ENCODE measurements around the gene ARHGEF7.

DNA sequence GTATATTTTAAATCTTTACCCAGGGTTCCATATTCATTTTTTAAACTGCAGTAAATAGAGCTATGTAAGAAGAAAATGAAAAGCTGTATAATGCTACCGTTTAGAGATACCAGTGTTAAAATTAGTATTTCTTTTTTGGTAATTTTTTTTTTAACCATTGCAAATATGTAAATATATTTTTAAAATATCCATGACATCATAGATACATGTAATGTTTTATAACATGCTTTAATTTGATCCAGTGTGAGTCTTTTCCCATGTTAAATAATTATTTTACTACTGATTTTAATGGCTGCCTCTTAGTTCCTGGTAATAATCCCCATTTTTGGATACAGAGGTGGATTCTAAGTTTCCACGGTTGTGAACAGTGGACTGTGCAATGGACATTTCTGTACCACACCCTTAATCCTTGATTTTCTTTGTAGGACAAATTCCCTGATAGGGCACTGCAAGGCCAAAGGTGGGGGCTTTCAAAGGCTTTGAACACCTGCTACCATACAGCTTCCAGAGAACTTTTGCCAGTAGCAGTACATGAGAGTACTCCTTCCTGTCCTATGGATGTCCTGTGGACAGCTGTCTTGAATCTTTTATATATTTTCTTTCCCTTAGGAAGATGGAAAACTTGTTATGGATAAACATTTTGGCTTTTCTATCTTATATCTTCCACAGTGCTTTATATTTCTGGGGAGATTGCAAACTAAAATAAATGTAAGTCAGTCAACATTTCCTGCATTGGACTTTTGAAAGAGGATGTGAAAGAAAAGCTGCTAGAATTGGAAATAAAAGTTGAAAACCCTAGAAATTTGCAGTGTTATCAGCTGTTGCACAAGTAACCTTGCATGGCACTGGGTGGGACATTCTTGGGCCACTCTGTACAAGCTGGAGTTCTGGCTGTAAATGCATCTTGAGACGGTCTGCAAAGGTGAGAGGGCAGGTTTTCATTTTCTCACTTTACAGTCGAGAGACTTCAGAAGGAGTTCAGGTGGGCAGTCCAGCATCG lies 46.8 kb downstream of the ARHGEF7 start:
- TF ChIP-seq, protein P1, sequence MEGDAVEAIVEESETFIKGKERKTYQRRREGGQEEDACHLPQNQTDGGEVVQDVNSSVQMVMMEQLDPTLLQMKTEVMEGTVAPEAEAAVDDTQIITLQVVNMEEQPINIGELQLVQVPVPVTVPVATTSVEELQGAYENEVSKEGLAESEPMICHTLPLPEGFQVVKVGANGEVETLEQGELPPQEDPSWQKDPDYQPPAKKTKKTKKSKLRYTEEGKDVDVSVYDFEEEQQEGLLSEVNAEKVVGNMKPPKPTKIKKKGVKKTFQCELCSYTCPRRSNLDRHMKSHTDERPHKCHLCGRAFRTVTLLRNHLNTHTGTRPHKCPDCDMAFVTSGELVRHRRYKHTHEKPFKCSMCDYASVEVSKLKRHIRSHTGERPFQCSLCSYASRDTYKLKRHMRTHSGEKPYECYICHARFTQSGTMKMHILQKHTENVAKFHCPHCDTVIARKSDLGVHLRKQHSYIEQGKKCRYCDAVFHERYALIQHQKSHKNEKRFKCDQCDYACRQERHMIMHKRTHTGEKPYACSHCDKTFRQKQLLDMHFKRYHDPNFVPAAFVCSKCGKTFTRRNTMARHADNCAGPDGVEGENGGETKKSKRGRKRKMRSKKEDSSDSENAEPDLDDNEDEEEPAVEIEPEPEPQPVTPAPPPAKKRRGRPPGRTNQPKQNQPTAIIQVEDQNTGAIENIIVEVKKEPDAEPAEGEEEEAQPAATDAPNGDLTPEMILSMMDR (conservative IDR thresholded peaks at IDR 0.05), result no peak
- no peak for TF ChIP-seq ZFX (IDR thresholded peaks at IDR 0.05)

Data from C4-2B (cell line).